H9 (cell line): ENCODE data around the gene TRPM4. TPM values are rescaled to one million over a fixed set of nuclear protein-coding genes. Genes with fewer than 3 reads are reported as not detected.

ENCODE experiments used
- DNase-seq: peaks from one replicate; pipeline ENCODE4 v3.0.0-alpha.2; 2017
- H2AFZ ChIP-seq: one replicate; pipeline ENCODE4 v1.6.1; 2013; ENCODE audit warnings: mild to moderate bottlenecking, low read length, control low read depth, moderate library complexity
- H2AK5ac ChIP-seq: 2 replicates; pipeline ENCODE4 v1.6.1; 2013; ENCODE audit warnings: low read length, control low read depth, mixed read lengths; ENCODE audit not compliant: insufficient read length
- H2BK120ac ChIP-seq: one replicate; pipeline ENCODE4 v1.6.1; 2013; ENCODE audit warnings: low read depth, mild to moderate bottlenecking, low read length, control low read depth, inconsistent platforms; ENCODE audit not compliant: poor library complexity, severe bottlenecking
- H2BK12ac ChIP-seq: 2 replicates; pipeline ENCODE4 v1.6.1; 2013; ENCODE audit warnings: low read length, control low read depth, mixed read lengths, low read depth; ENCODE audit not compliant: insufficient read length
- H2BK15ac ChIP-seq: 2 replicates; pipeline ENCODE4 v1.6.1; 2013; ENCODE audit warnings: low read depth, low read length, control low read depth
- H2BK20ac ChIP-seq: one replicate; pipeline ENCODE4 v1.6.1; 2013; ENCODE audit warnings: low read depth, mild to moderate bottlenecking, low read length, control low read depth, inconsistent platforms; ENCODE audit not compliant: poor library complexity, severe bottlenecking
- H2BK5ac ChIP-seq: 2 replicates; pipeline ENCODE4 v1.6.1; 2013; ENCODE audit warnings: low read length, control low read depth, mixed read lengths; ENCODE audit not compliant: insufficient read length
- H3K14ac ChIP-seq: 2 replicates; pipeline ENCODE4 v1.6.1; 2013; ENCODE audit warnings: low read length, control low read depth; ENCODE audit not compliant: insufficient read depth
- H3K18ac ChIP-seq: 2 replicates; pipeline ENCODE4 v1.6.1; 2013; ENCODE audit warnings: low read depth, mild to moderate bottlenecking, mixed read lengths, low read length, control low read depth; ENCODE audit not compliant: insufficient read length
- H3K23ac ChIP-seq: 2 replicates; pipeline ENCODE4 v1.6.1; 2013; ENCODE audit warnings: low read length, control low read depth, mixed read lengths, low read depth; ENCODE audit not compliant: insufficient read length
- H3K23me2 ChIP-seq: 2 replicates; pipeline ENCODE4 v1.6.1; 2013; ENCODE audit warnings: low read depth, mild to moderate bottlenecking, mixed read lengths, low read length, control low read depth; ENCODE audit not compliant: insufficient read length, poor library complexity, severe bottlenecking
- H3K27ac ChIP-seq: 2 replicates; pipeline ENCODE4 v1.5.1; 2013; ENCODE audit warnings: low read length, control low read depth, mixed read lengths, low read depth; ENCODE audit not compliant: insufficient read length
- H3K27me3 ChIP-seq: 2 replicates; pipeline ENCODE4 v1.6.1; 2013; ENCODE audit warnings: low read length, control low read depth, inconsistent platforms; ENCODE audit not compliant: insufficient read depth
- H3K4ac ChIP-seq: 2 replicates; pipeline ENCODE4 v1.6.1; 2013; ENCODE audit warnings: low read depth, mild to moderate bottlenecking, control low read depth, inconsistent platforms, low read length, moderate library complexity
- H3K4me1 ChIP-seq: 2 replicates; pipeline ENCODE4 v1.6.1; 2013; ENCODE audit warnings: low read length, control low read depth, inconsistent platforms; ENCODE audit not compliant: insufficient read depth
- H3K4me2 ChIP-seq: 2 replicates; pipeline ENCODE4 v1.6.1; 2013; ENCODE audit warnings: low read length, control low read depth, mixed read lengths; ENCODE audit not compliant: insufficient read length, insufficient read depth
- H3K56ac ChIP-seq: 2 replicates; pipeline ENCODE4 v1.6.1; 2013; ENCODE audit warnings: low read depth, mild to moderate bottlenecking, mixed read lengths, low read length, control low read depth; ENCODE audit not compliant: insufficient read length
- H3K79me1 ChIP-seq: 2 replicates; pipeline ENCODE4 v1.6.1; 2013; ENCODE audit warnings: low read depth, mild to moderate bottlenecking, moderate library complexity, low read length, control low read depth, inconsistent platforms; ENCODE audit not compliant: insufficient read depth, poor library complexity, severe bottlenecking
- H3K79me2 ChIP-seq: 2 replicates; pipeline ENCODE4 v1.6.1; 2013; ENCODE audit warnings: low read length, control low read depth, inconsistent platforms; ENCODE audit not compliant: insufficient read depth
- H3K9ac ChIP-seq: 2 replicates; pipeline ENCODE4 v1.6.1; 2013; ENCODE audit warnings: low read length, control low read depth, mixed read lengths; ENCODE audit not compliant: insufficient read length; ENCODE audit errors: extremely low read depth
- H3K9me3 ChIP-seq: one replicate; pipeline ENCODE4 v1.6.1; 2013; ENCODE audit warnings: low read depth, low read length, inconsistent platforms; ENCODE audit not compliant: control insufficient read depth
- H3T11ph ChIP-seq: one replicate; pipeline ENCODE4 v1.6.1; 2013; ENCODE audit warnings: mild to moderate bottlenecking, low read length, control low read depth, inconsistent platforms
- H4K20me1 ChIP-seq: one replicate; pipeline ENCODE4 v1.6.1; 2013; ENCODE audit not compliant: control insufficient read depth, insufficient read length, insufficient read depth
- H4K5ac ChIP-seq: 2 replicates; pipeline ENCODE4 v1.6.1; 2013; ENCODE audit warnings: low read depth, mild to moderate bottlenecking, mixed read lengths, low read length, control low read depth; ENCODE audit not compliant: insufficient read length
- H4K8ac ChIP-seq: replicated peaks from 2 replicates; pipeline ENCODE4 v1.6.1; 2013; ENCODE audit warnings: low read length, control low read depth, mixed read lengths, low read depth; ENCODE audit not compliant: insufficient read length
- H4K91ac ChIP-seq: 2 replicates; pipeline ENCODE4 v1.6.1; 2013; ENCODE audit warnings: low read depth, mild to moderate bottlenecking, moderate library complexity, mixed read lengths, low read length, control low read depth; ENCODE audit not compliant: insufficient read length
- H3K27ac Mint-ChIP-seq, 3 experiments: 2 replicates in 2 of 3; 3 replicates in 1 of 3; pipeline ENCODE4 v1.8.0; 2020 to 2021; ENCODE audit warnings: mixed read lengths in 3 of 3, mild to moderate bottlenecking in 1 of 3, moderate library complexity in 1 of 3
- H3K27me3 Mint-ChIP-seq: 2 replicates; pipeline ENCODE4 v1.8.0; 2021; ENCODE audit warnings: low read depth, mild to moderate bottlenecking, moderate library complexity, mixed read lengths
- H3K36me3 Mint-ChIP-seq, 3 experiments: 2 replicates in 2 of 3; 3 replicates in 1 of 3; pipeline ENCODE4 v1.8.0; 2020 to 2021; ENCODE audit warnings: low read depth in 3 of 3, mixed read lengths in 3 of 3; ENCODE audit not compliant: insufficient read depth in 1 of 3
- H3K4me1 Mint-ChIP-seq, 2 experiments: 2 replicates each; pipeline ENCODE4 v1.8.0; 2020; ENCODE audit warnings: mixed read lengths in 2 of 2
- H3K4me3 Mint-ChIP-seq, 2 experiments: 2 replicates in 1 of 2; 3 replicates in 1 of 2; pipeline ENCODE4 v1.8.0; 2020 to 2021; ENCODE audit warnings: mild to moderate bottlenecking in 2 of 2, mixed read lengths in 2 of 2, moderate library complexity in 1 of 2
- H3K9me3 Mint-ChIP-seq, 2 experiments: 2 replicates in 1 of 2; 3 replicates in 1 of 2; pipeline ENCODE4 v1.8.0; 2020; ENCODE audit warnings: mild to moderate bottlenecking in 2 of 2, mixed read lengths in 2 of 2, moderate library complexity in 1 of 2
- CTCF ChIP-seq: fragments of 200-600 bp; sonication (generic); conservative IDR thresholded peaks from 3 replicates; pipeline ENCODE4 v1.8.0; 2021; ENCODE audit warnings: antibody characterized with exemption, mild to moderate bottlenecking
- WGBS: extraction: QIAGEN DNeasy Blood & Tissue Kit; methylation state at CpG from one replicate; pipeline ENCODE4 v1.1.7; 2013; ENCODE audit warnings: missing lambda C conversion rate, low lambda C conversion rate, mixed read lengths; ENCODE audit not compliant: insufficient read length; ENCODE audit errors: extremely low coverage; 5-methylcytosine and 5-hydroxymethylcytosine counted together
- total RNA-seq: library from RNA; stranded (reverse); gene quantifications from 2 replicates; pipeline ENCODE4 v1.2.1, GENCODE V29; 2021

Gene TRPM4
- total RNA-seq, 1 experiment from 2014 or later = 6.9 TPM

GRCh38 chr19:49128545-49129237, 28.9 kb upstream of the TRPM4 start:
- H3K79me2 ChIP-seq = no peaks in the 10 kb centered on the region

More at GRCh38 chr19:49128545-49129237, 28.9 kb upstream of the TRPM4 start:
- H3K27me3 Mint-ChIP-seq = peaks cover 4% of the 10 kb centered on the region; the same call in 1 of the 2 replicates
- H4K91ac ChIP-seq = no peak overlapping the region
- no peak overlapping the region for H4K8ac ChIP-seq
- no peaks in the 10 kb centered on the region for H3K9me3 Mint-ChIP-seq
- H3K4me1 ChIP-seq = peaks cover 4% of the 10 kb centered on the region; the same call in 1 of the 2 replicates
- no peak overlapping the region for H2BK120ac ChIP-seq
- H2AK5ac ChIP-seq = no peak overlapping the region
- H3T11ph ChIP-seq = no peak overlapping the region
- no peak overlapping the region for H3K4ac ChIP-seq
- no peak overlapping the region for H2BK5ac ChIP-seq
- TF ChIP-seq CTCF = no peak
- H3K27ac Mint-ChIP-seq = peak overlapping the region in 1 of 3 experiments; percentile 12; a peak in 4 of 7 replicates
- H3K4me2 ChIP-seq = peak overlapping the region; percentile 67
- no CpG with 5 or more reads among the region's 15 CpGs for WGBS
- no peak overlapping the region for H2BK15ac ChIP-seq
- no peak overlapping the region for H4K5ac ChIP-seq
- no peak overlapping the region for H3K56ac ChIP-seq
- H3K14ac ChIP-seq = no peak overlapping the region
- H3K9me3 ChIP-seq = no peaks in the 10 kb centered on the region
- H3K4me1 Mint-ChIP-seq = peaks cover 23 to 41% of the 10 kb centered on the region in 2 experiments
- H3K36me3 Mint-ChIP-seq = peaks cover 10 to 18% (median 15%) of the 10 kb centered on the region in 3 experiments; a peak in 6 of 7 replicates
- H3K4me3 Mint-ChIP-seq = peak overlapping the region; percentile 69 to 92
- no peak overlapping the region for H2BK20ac ChIP-seq
- no peak overlapping the region for H3K27ac ChIP-seq
- H2AFZ ChIP-seq = no peak overlapping the region
- no peaks in the 10 kb centered on the region for H4K20me1 ChIP-seq
- H3K23ac ChIP-seq = no peak overlapping the region
- H3K9ac ChIP-seq = no peak overlapping the region
- H3K79me1 ChIP-seq = no peaks in the 10 kb centered on the region
- H3K23me2 ChIP-seq = peaks cover 9% of the 10 kb centered on the region
- no peak for DNase-seq
- no peak overlapping the region for H3K18ac ChIP-seq
- no peak overlapping the region for H2BK12ac ChIP-seq
- H3K27me3 ChIP-seq = no peaks in the 10 kb centered on the region
